Measurements from ENCODE around the gene JARID2. TPM values are rescaled to one million over a fixed set of nuclear protein-coding genes. Genes with fewer than 3 reads are reported as not detected.

Gene JARID2
- total and polyA plus RNA-seq, 2 of the 8 experiments (the other 6 are each of a cell fraction or from before 2014, with no cell fraction given) = 60.1 to 239 TPM

DNA sequence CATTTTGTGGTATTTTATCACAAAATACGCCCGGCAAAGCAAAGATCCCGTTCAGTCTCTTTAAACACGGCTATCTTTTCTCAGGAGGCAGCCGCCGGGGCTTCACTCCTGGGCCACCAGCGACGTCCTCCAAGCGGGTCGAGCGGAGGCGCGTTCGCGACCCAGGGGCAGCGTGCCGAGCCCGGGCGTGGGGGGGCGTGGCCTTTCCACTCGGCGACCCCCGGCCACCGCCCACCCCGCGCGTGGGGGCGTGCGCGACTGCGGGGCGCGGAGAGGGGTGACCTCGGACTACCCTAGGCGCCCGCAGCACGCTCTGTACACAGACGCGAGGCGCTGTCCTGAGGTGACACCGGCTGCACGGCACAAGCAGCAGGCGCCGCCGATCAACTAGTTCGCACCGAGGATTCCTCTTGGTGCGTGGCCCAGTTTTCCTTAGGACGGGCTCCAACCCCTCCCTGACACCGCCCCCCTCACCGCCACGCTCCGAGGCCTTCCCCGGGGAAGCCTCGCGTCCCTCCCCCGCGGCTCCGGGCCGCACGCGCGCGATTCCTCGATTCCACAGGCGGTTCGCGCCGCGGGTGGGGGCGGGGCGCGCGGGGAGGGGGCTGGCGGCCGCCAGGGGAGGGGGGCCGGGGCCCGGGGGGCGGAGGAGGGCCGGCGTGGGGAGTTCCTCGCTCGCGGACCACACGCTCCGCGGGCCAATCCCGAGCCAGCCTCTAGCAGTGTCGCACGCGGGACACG is 1.1 kb upstream of the JARID2 start:
- Histone ChIP-seq H3K4me2 (ENCODE audit: insufficient read depth in 1 of 2, low read depth in 2 of 2, low read length in 2 of 2) (peak overlapping the region; percentile 75 to 89), H4K8ac (ENCODE audit: extremely low read depth, insufficient read depth, low read length) (peak overlapping the region; percentile 83; the same call in 1 of the 2 replicates), H3K4me1 (replicated peaks in 1 of 4; ENCODE audit: control insufficient read depth in 3 of 4, insufficient read depth in 4 of 4, low read length in 3 of 4) (peaks cover 2 to 15% (median 7%) of the 10 kb centered on the region in 4 experiments; a peak in 5 of 7 replicates), H2BK15ac (ENCODE audit: low read length) (no peak overlapping the region; the same call in 1 of the 2 replicates), H3K18ac (ENCODE audit: extremely low read depth, low read length) (peak overlapping the region; percentile 88), H2BK12ac (ENCODE audit: low read depth, low read length) (peak overlapping the region; percentile 81; the same call in 1 of the 2 replicates), H2AFZ (ENCODE audit: low read length) (no peak overlapping the region), H3K4ac (replicated peaks; ENCODE audit: insufficient read length, low read depth, low read length) (peak overlapping the region; percentile 91), H4K5ac (ENCODE audit: insufficient read length, low read depth, low read length) (peak overlapping the region; percentile 86), H2AK5ac (ENCODE audit: low read depth, low read length) (0 out of 2 replicates have a peak overlapping the region, but pooled peaks have one; percentile 46), H3K56ac (replicated peaks; ENCODE audit: insufficient read length, low read depth, low read length) (peak overlapping the region; percentile 85), H3K36me3 (ENCODE audit: control insufficient read depth in 2 of 4, insufficient read depth in 4 of 4, low read length in 3 of 4) (0 out of 8 replicates have a peak, but pooled peaks cover 0 to 3% (median 0%) of the 10 kb centered on the region in 4 experiments), H4K91ac (replicated peaks; ENCODE audit: insufficient read length, low read length) (peak overlapping the region; percentile 13), H3K23me2 (ENCODE audit: low read depth, low read length) (peaks cover 10% of the 10 kb centered on the region), H2BK5ac (ENCODE audit: low read depth, low read length) (peak overlapping the region; percentile 95; the same call in 1 of the 2 replicates), H2BK20ac (ENCODE audit: low read length) (peak overlapping the region; percentile 91; the same call in 1 of the 2 replicates), H4K20me1 (replicated peaks in 1 of 2; ENCODE audit: control insufficient read depth in 1 of 2, insufficient read depth in 2 of 2, low read length in 2 of 2) (peaks cover 18 to 22% of the 10 kb centered on the region in 2 experiments), H2BK120ac (replicated peaks; ENCODE audit: low read depth, low read length) (peak overlapping the region; percentile 81), H3K14ac (ENCODE audit: insufficient read length) (no peak overlapping the region), H3K27me3 (replicated peaks in 1 of 4; ENCODE audit: control insufficient read depth in 3 of 4, extremely low read depth in 1 of 4, insufficient read depth in 3 of 4, low read length in 3 of 4) (no peaks in the 10 kb centered on the region), H3K23ac (ENCODE audit: insufficient read length) (no peak overlapping the region), H3K79me1 (ENCODE audit: low read depth, low read length) (no peaks in the 10 kb centered on the region), H3K27ac (ENCODE audit: low read depth, low read length) (peak overlapping the region; percentile 83), H3K9me3 (ENCODE audit: insufficient read depth in 2 of 2, low read depth in 1 of 2, low read length in 1 of 2) (no peaks in the 10 kb centered on the region), H3K4me3 (ENCODE audit: extremely low read depth in 1 of 4, insufficient read depth in 2 of 4, low read depth in 3 of 4, low read length in 4 of 4) (peak overlapping the region; percentile 94 to 99 (median 96)), H3K9ac (replicated peaks in 1 of 4; ENCODE audit: extremely low read depth in 1 of 4, low read depth in 3 of 4, low read length in 3 of 4) (peak overlapping the region in 3 of 4 experiments; percentile 39 to 61 (median 51); a peak in 5 of 7 replicates), H3K79me2 (ENCODE audit: control insufficient read depth in 1 of 2, insufficient read depth in 2 of 2, low read length in 2 of 2) (peaks cover 37 to 65% of the 10 kb centered on the region in 2 experiments)
- ChIA-PET POLR2A (ENCODE audit: partially characterized antibody) (interaction anchor here (0.8 to 1.3 kb wide), 9 partner anchors 20 to 262 kb away, joined by 3 to 4 read pairs (median 3); no protein-coding TSS in a partner anchor), CTCF (ENCODE audit: partially characterized antibody) (no interaction called here)
- no peak for FAIRE-seq
- WGBS, 2 experiments (ENCODE audit: extremely low coverage in 1 of 2, insufficient coverage in 1 of 2, insufficient read length in 1 of 2, insufficient replicate concordance in 2 of 2, low coverage in 1 of 2, low lambda C conversion rate in 2 of 2, missing lambda C conversion rate in 1 of 2) = 2% methylated on average over 42 of the region's 92 CpGs; no CpG with 5 or more reads in 1 of the 2 experiments
- DNase-seq (ENCODE audit: low read depth in 1 of 2, low spot score in 2 of 2) = peak in 1 of 2 experiments; percentile 67
- TF ChIP-seq RBBP5 (IDR thresholded peaks at IDR 0.05; ENCODE audit: borderline replicate concordance, low read depth, low read length) = 0 out of 2 replicates have a peak, but pooled peaks have one; percentile 61
- TF ChIP-seq POLR2AphosphoS5 (IDR thresholded peaks at IDR 0.05; ENCODE audit: low read depth, low read length) = no peak; the same call in 1 of the 2 replicates
- TF ChIP-seq, protein P1, sequence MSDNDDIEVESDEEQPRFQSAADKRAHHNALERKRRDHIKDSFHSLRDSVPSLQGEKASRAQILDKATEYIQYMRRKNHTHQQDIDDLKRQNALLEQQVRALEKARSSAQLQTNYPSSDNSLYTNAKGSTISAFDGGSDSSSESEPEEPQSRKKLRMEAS (IDR thresholded peaks at IDR 0.05) = peak; percentile 30; the same call in 1 of the 2 replicates
- no peak for TF ChIP-seq SP4 (IDR thresholded peaks at IDR 0.05; ENCODE audit: low read length)
- TF ChIP-seq PHF8 (conservative IDR thresholded peaks at IDR 0.05; ENCODE audit: low read depth, low read length) = 0 out of 2 replicates have a peak, but pooled peaks have one; percentile 42
- no peak for TF ChIP-seq CBX8 (IDR thresholded peaks at IDR 0.05; ENCODE audit: borderline replicate concordance, low read depth, low read length)
- TF ChIP-seq SUZ12 (IDR thresholded peaks at IDR 0.05; ENCODE audit: low read length) = no peak
- no peak for TF ChIP-seq CBX5 (IDR thresholded peaks at IDR 0.05; ENCODE audit: low read depth, low read length)
- TF ChIP-seq ASH2L (IDR thresholded peaks at IDR 0.05; ENCODE audit: low read length) = peak; percentile 14
- no peak for TF ChIP-seq GTF2F1 (IDR thresholded peaks at IDR 0.05; ENCODE audit: borderline replicate concordance, low read depth, low read length)
- peak; percentile 14 for TF ChIP-seq TAF7 (optimal IDR thresholded peaks at IDR 0.05; ENCODE audit: borderline replicate concordance, low read depth, low read length)
